GM18951 (cell line): ENCODE results near the gene RNF8.
"Not testable (repeated sequence)": the region's sequence is repeated elsewhere in the genome, so short reads cannot be mapped to it uniquely, and the experiment has no call there.

Source experiments
- POLR2A ChIP-seq: IDR thresholded peaks from 4 replicates; pipeline ENCODE4 v1.6.1; 2011; ENCODE audit warnings: mild to moderate bottlenecking; ENCODE audit not compliant: insufficient read length, insufficient read depth; ENCODE audit errors: extremely low read depth
- in situ Hi-C: fragments of 300-500 bp; cut with MboI; formaldehyde crosslinking; loops from one replicate; pipeline ENCODE4 v1.12.0; 2022; ENCODE audit warnings: low sequenced_read_pairs, mixed read lengths, inconsistent platforms; ENCODE audit not compliant: unreplicated experiment

Gene RNF8

GRCh38 chr6:37334047-37334446 lies 19.7 kb upstream of the RNF8 start:
- in situ Hi-C loops: no loop called here
- no peak for TF ChIP-seq POLR2A

- in situ Hi-C loops: not testable (repeated sequence)
Measured at GRCh38 chr6:37338317-37338716, 15.5 kb upstream of the RNF8 start.

- in situ Hi-C loops: no loop called here
- TF ChIP-seq POLR2A: no peak
Measured at GRCh38 chr6:37338745-37339255, 15.0 kb upstream of the RNF8 start.

GRCh38 chr6:37339741-37340638 lies 13.8 kb upstream of the RNF8 start:
- no peak for TF ChIP-seq POLR2A
- in situ Hi-C loops: no loop called here

GRCh38 chr6:37340639-37340943 lies 13.2 kb upstream of the RNF8 start:
- in situ Hi-C loops: no loop called here
- TF ChIP-seq POLR2A: no peak

- in situ Hi-C loops: no loop called here
- TF ChIP-seq POLR2A: no peak
Measured at GRCh38 chr6:37343248-37343647, 10.5 kb upstream of the RNF8 start.

GRCh38 chr6:37344308-37344707 lies 9.5 kb upstream of the RNF8 start:
- in situ Hi-C loops: no loop called here
- no peak for TF ChIP-seq POLR2A

GRCh38 chr6:37345804-37346203 lies 8.0 kb upstream of the RNF8 start:
- in situ Hi-C loops: not testable (repeated sequence)

- in situ Hi-C loops: no loop called here
- no peak for TF ChIP-seq POLR2A
Measured at GRCh38 chr6:37347177-37347576, 6.6 kb upstream of the RNF8 start.

- in situ Hi-C loops: no loop called here
- no peak for TF ChIP-seq POLR2A
Measured at GRCh38 chr6:37347670-37348111, 6.1 kb upstream of the RNF8 start.

GRCh38 chr6:37351027-37351426 lies 2.8 kb upstream of the RNF8 start:
- no peak for TF ChIP-seq POLR2A

GRCh38 chr6:37352384-37352783 lies 1.4 kb upstream of the RNF8 start:
- in situ Hi-C loops: no loop called here
- TF ChIP-seq POLR2A: no peak

More at GRCh38 chr6:37351027-37351426, 2.8 kb upstream of the RNF8 start:
- in situ Hi-C loops: no loop called here

- in situ Hi-C loops: no loop called here
- TF ChIP-seq POLR2A: no peak
Measured at GRCh38 chr6:37354526-37355384, 972 bp downstream of the RNF8 start.

- in situ Hi-C loops: no loop called here
Measured at GRCh38 chr6:37357288-37357687, 3.5 kb downstream of the RNF8 start.

More at GRCh38 chr6:37357288-37357687, 3.5 kb downstream of the RNF8 start:
- TF ChIP-seq POLR2A: no peak
